Osteocyte (in vitro differentiated cells): ENCODE data around the gene RANBP1. TPM values are rescaled to one million over a fixed set of nuclear protein-coding genes. Genes with fewer than 3 reads are reported as not detected.

Experiments
- DNase-seq: peaks from one replicate; pipeline ENCODE4 v3.0.0; 2021; ENCODE audit warnings: mixed read lengths; ENCODE audit not compliant: unreplicated experiment; ENCODE audit errors: extremely low spot score
- H3K27ac Mint-ChIP-seq: one replicate; pipeline ENCODE4 v1.8.0; 2021; ENCODE audit warnings: mild to moderate bottlenecking, mixed read lengths; ENCODE audit not compliant: unreplicated experiment
- H3K27me3 Mint-ChIP-seq: one replicate; pipeline ENCODE4 v1.8.0; 2021; ENCODE audit warnings: mixed read lengths; ENCODE audit not compliant: unreplicated experiment
- H3K36me3 Mint-ChIP-seq: one replicate; pipeline ENCODE4 v1.8.0; 2021; ENCODE audit warnings: mixed read lengths; ENCODE audit not compliant: unreplicated experiment
- H3K4me1 Mint-ChIP-seq: one replicate; pipeline ENCODE4 v1.8.0; 2021; ENCODE audit warnings: mixed read lengths; ENCODE audit not compliant: unreplicated experiment
- H3K4me3 Mint-ChIP-seq: one replicate; pipeline ENCODE4 v1.8.0; 2021; ENCODE audit warnings: mild to moderate bottlenecking, moderate library complexity, mixed read lengths; ENCODE audit not compliant: unreplicated experiment
- H3K9me3 Mint-ChIP-seq: one replicate; pipeline ENCODE4 v1.8.0; 2021; ENCODE audit warnings: mixed read lengths; ENCODE audit not compliant: unreplicated experiment
- CTCF ChIP-seq: fragments of 200-600 bp; sonication (generic); IDR thresholded peaks from 2 replicates; pipeline ENCODE4 v1.5.0; 2021; ENCODE audit warnings: antibody characterized with exemption, mild to moderate bottlenecking, moderate library complexity
- total RNA-seq: library from RNA; stranded (reverse); gene quantifications from 2 replicates; pipeline ENCODE4 v1.2.1, GENCODE V29; 2021

RANBP1 gene
- total RNA-seq, 1 donor from 2014 or later, result 104 TPM

DNA sequence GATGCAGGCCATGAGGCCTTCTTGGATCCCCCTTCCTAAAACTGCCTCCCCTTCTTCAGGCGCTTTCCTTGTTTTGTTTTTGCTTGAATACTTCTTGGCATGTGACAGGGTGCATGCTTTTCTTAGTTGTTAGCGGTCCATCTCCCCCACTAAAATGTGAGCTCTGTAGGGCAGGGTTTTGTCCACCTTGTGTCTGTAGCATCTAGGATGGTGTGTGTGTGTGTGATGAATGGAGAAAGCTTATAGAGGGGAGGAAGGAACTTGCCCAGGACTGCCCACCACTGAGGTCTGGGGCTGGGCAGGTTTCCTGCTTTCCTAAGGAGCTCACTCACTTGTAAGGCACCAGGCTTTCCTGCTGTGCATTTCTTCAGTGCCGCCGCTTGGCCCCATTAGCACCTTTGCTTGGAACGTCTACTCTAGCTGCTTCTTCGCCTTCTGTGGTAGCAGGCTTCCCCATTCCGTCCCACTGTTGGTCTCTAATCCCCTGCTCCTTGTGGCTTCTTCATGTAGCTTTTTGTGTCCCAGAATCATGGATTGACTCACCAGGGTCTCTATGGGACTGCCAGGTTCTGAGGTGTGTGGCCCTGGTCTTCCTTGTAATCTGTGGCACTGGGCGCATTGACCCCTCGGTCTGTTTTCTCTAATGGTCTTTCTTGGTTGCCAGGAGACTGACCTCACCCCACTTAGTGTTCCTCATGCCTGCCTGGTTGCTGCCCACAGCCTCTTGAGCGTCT lies 32.6 kb upstream of the RANBP1 start:
- no peak for TF ChIP-seq CTCF
- Mint-ChIP-seq H3K4me3 (peak overlapping the region; percentile 24), H3K36me3 (peaks cover 22% of the 10 kb centered on the region), H3K27me3 (no peaks in the 10 kb centered on the region), H3K27ac (peak overlapping the region; percentile 1), H3K9me3 (no peaks in the 10 kb centered on the region), H3K4me1 (peaks cover 47% of the 10 kb centered on the region)
- no peak for DNase-seq

DNA sequence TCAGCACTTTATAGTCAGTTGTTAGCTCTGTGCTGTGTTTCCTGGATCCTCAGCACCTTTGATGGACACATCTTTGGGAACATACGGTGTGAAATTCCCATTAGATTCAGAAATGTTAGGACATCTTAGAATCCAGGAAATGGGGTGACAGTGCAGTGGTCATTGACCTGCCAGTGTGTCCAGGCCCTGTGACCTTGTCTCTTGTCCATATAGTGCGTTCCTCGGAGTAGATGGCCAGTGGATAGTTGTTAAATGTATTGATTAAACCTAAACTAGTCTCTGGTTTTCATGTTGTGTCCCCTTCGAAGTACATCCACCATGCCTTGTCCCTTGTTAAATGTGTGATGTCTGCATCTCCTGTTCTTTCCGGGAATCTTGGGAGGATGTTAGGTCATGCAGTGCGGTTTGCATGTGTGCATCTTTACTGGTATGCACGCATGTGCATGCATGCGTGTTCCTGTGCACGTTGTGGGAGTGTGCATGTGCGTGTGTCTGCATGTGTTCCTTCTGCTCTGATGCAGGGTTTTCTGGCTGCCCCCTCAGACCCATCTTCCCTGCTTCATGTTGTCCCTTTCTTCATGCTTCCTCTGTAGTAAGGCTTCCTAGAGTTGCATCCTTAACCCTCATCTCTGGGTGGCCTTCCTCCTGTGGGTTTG lies 31.9 kb upstream of the RANBP1 start:
- H3K9me3 Mint-ChIP-seq, result no peaks in the 10 kb centered on the region
- peaks cover 28% of the 10 kb centered on the region for H3K36me3 Mint-ChIP-seq
- no peak overlapping the region for H3K4me3 Mint-ChIP-seq
- H3K27me3 Mint-ChIP-seq, result no peaks in the 10 kb centered on the region
- DNase-seq, result no peak
- H3K27ac Mint-ChIP-seq, result peak overlapping the region; percentile 37
- H3K4me1 Mint-ChIP-seq, result peaks cover 47% of the 10 kb centered on the region
- no peak for TF ChIP-seq CTCF

- TF ChIP-seq CTCF, result peak; percentile 41
- H3K36me3 Mint-ChIP-seq, result peaks cover 33% of the 10 kb centered on the region
- DNase-seq, result no peak
- peak overlapping the region; percentile 37 for H3K27ac Mint-ChIP-seq
- no peaks in the 10 kb centered on the region for H3K9me3 Mint-ChIP-seq
- peaks cover 43% of the 10 kb centered on the region for H3K4me1 Mint-ChIP-seq
- no peaks in the 10 kb centered on the region for H3K27me3 Mint-ChIP-seq
- no peak overlapping the region for H3K4me3 Mint-ChIP-seq
These were observed 31.1 kb upstream of the RANBP1 start for GRCh38 chr22:20084547-20085413.

GRCh38 chr22:20085651-20086050 lies 30.3 kb upstream of the RANBP1 start:
- no peaks in the 10 kb centered on the region for H3K27me3 Mint-ChIP-seq
- H3K4me1 Mint-ChIP-seq, result peaks cover 41% of the 10 kb centered on the region
- DNase-seq, result no peak
- no peak overlapping the region for H3K4me3 Mint-ChIP-seq
- TF ChIP-seq CTCF, result no peak
- no peak overlapping the region for H3K27ac Mint-ChIP-seq
- no peaks in the 10 kb centered on the region for H3K9me3 Mint-ChIP-seq
- H3K36me3 Mint-ChIP-seq, result peaks cover 41% of the 10 kb centered on the region
